ENCODE measurements around the gene PRKCB. TPM values are rescaled to one million over a fixed set of nuclear protein-coding genes. Genes with fewer than 3 reads are reported as not detected.

PRKCB gene
- total and polyA plus RNA-seq, 2 of the 8 experiments (the other 6 are each of a cell fraction or from before 2014, with no cell fraction given), result 7.1 to 12.1 TPM

GRCh38 chr16:24094660-24095059, 258.9 kb downstream of the PRKCB start (continued):
- TF ChIP-seq CHD7 (IDR thresholded peaks at IDR 0.05; ENCODE audit: insufficient replicate concordance, low read length) (no peak), TBP (IDR thresholded peaks at IDR 0.05; ENCODE audit: low read depth, low read length) (no peak), SP1 (IDR thresholded peaks at IDR 0.05; ENCODE audit: low read depth, low read length) (no peak), CBX5 (IDR thresholded peaks at IDR 0.05; ENCODE audit: low read depth, low read length) (no peak), MAFK (IDR thresholded peaks at IDR 0.05; ENCODE audit: low read depth, low read length) (no peak), BCL11A (IDR thresholded peaks at IDR 0.05; ENCODE audit: low read depth in 2 of 2, low read length in 2 of 2) (no peak)
